Tibial artery (tissue), 4 donors: ENCODE data around the gene CFLAR.

Experiments
- DNase-seq, 2 donors: peaks; one replicate each; pipeline ENCODE4 v3.0.0-alpha.2; 2019
- H3K27ac ChIP-seq, 2 donors: fragments of 200-600 bp; sonication (generic) in 1 of 2; 1 replicate in 1 of 2; 2 replicates in 1 of 2; pipeline ENCODE4 v1.5.1; 2018 to 2019; ENCODE audit warnings: mild to moderate bottlenecking in 1 of 2
- H3K27me3 ChIP-seq, 2 donors: fragments of 200-600 bp; sonication (generic) in 1 of 2; one replicate each; pipeline versions ENCODE4 v1.5.1 to v1.6.0; 2016 to 2019
- H3K36me3 ChIP-seq, 3 donors: fragments of 200-600 bp; sonication (generic) in 2 of 3; one replicate each; pipeline ENCODE4 v1.5.1; 2016 to 2019; ENCODE audit warnings: mild to moderate bottlenecking in 2 of 3
- H3K4me1 ChIP-seq, 4 donors: fragments of 200-600 bp; sonication (generic) in 2 of 4; 1 replicate in 3 of 4; 2 replicates in 1 of 4; pipeline ENCODE4 v1.5.1; 2016 to 2019
- H3K4me3 ChIP-seq, 2 donors: fragments of 200-600 bp; sonication (generic) in 1 of 2; 1 replicate in 1 of 2; 2 replicates in 1 of 2; pipeline ENCODE4 v1.5.1; 2018 to 2019; ENCODE audit warnings: mild to moderate bottlenecking in 2 of 2
- H3K9me3 ChIP-seq, 3 donors: fragments of 200-600 bp; sonication (generic) in 1 of 3; one replicate each; pipeline ENCODE4 v1.5.1; 2016 to 2019
- CTCF ChIP-seq, 2 experiments: fragments of 200-600 bp in 1 of 2; fragments of 450-650 bp in 1 of 2; IDR thresholded peaks; one replicate each; pipeline ENCODE4 v1.5.1; 2017 to 2019; ENCODE audit warnings: antibody characterized with exemption in 2 of 2, mild to moderate bottlenecking in 1 of 2, moderate library complexity in 1 of 2
- intact Hi-C: fragments of 100-400 bp; cut with DNase I; formaldehyde crosslinking; loops from one replicate; pipeline ENCODE4 v1.15.0; 2023; ENCODE audit warnings: low total_unique reads

The CFLAR gene

GRCh38 chr2:201200345-201200744 lies 84.4 kb downstream of the CFLAR start:
- Histone ChIP-seq H3K4me3 (no peak overlapping the region), H3K4me1 (no peaks in the 10 kb centered on the region), H3K9me3 (no peaks in the 10 kb centered on the region), H3K36me3 (no peaks in the 10 kb centered on the region), H3K27me3 (no peaks in the 10 kb centered on the region), H3K27ac (no peak overlapping the region)
- intact Hi-C loops, result no loop called here
- no peak for DNase-seq
- TF ChIP-seq CTCF (IDR thresholded peaks at IDR 0.05), result no peak

- DNase-seq, result no peak
- H3K36me3 ChIP-seq, result no peaks in the 10 kb centered on the region
- no peaks in the 10 kb centered on the region for H3K27me3 ChIP-seq
- H3K4me1 ChIP-seq, result no peaks in the 10 kb centered on the region
- no peak overlapping the region for H3K27ac ChIP-seq
- TF ChIP-seq CTCF (IDR thresholded peaks at IDR 0.05), result no peak
- H3K4me3 ChIP-seq, result no peak overlapping the region
- H3K9me3 ChIP-seq, result no peaks in the 10 kb centered on the region
- intact Hi-C loops, result no loop called here
Observed at GRCh38 chr2:201201371-201201770, 85.4 kb downstream of the CFLAR start.

GRCh38 chr2:201203916-201204654 lies 88.1 kb downstream of the CFLAR start:
- TF ChIP-seq CTCF (IDR thresholded peaks at IDR 0.05), result no peak
- Histone ChIP-seq H3K9me3 (no peaks in the 10 kb centered on the region), H3K4me1 (no peaks in the 10 kb centered on the region), H3K27ac (no peak overlapping the region), H3K36me3 (no peaks in the 10 kb centered on the region), H3K4me3 (no peak overlapping the region), H3K27me3 (no peaks in the 10 kb centered on the region)
- DNase-seq, result no peak
- intact Hi-C loops, result no loop called here

- intact Hi-C loops, result no loop called here
- Histone ChIP-seq H3K36me3 (peaks cover 0 to under 1% (median 0%) of the 10 kb centered on the region in 3 donors), H3K4me1 (no peaks in the 10 kb centered on the region), H3K9me3 (no peaks in the 10 kb centered on the region), H3K27me3 (no peaks in the 10 kb centered on the region), H3K27ac (no peak overlapping the region), H3K4me3 (no peak overlapping the region)
- TF ChIP-seq CTCF (IDR thresholded peaks at IDR 0.05), result no peak
- DNase-seq, result no peak
Observed at GRCh38 chr2:201204655-201205514, 88.9 kb downstream of the CFLAR start.

GRCh38 chr2:201205515-201205849 lies 89.5 kb downstream of the CFLAR start:
- Histone ChIP-seq H3K27me3 (no peaks in the 10 kb centered on the region), H3K4me3 (no peak overlapping the region), H3K9me3 (no peaks in the 10 kb centered on the region), H3K36me3 (peaks cover 0 to 4% (median 0%) of the 10 kb centered on the region in 3 donors), H3K4me1 (no peaks in the 10 kb centered on the region), H3K27ac (no peak overlapping the region)
- no peak for DNase-seq
- TF ChIP-seq CTCF (IDR thresholded peaks at IDR 0.05), result no peak
- intact Hi-C loops, result no loop called here
